Measurements from ENCODE around the gene TMEM9B. TPM values are rescaled to one million over a fixed set of nuclear protein-coding genes. Genes with fewer than 3 reads are reported as not detected.

Gene TMEM9B
- total and polyA plus RNA-seq, 9 of the 15 experiments (the other 6 are each of a cell fraction or from before 2014, with no cell fraction given) = 7.7 to 20.0 (median 14.0) TPM

- TF ChIP-seq CLOCK (CRISPR knock-in tag; IDR thresholded peaks at IDR 0.05; ENCODE audit: borderline replicate concordance) (no peak), TAF9B (IDR thresholded peaks at IDR 0.05; ENCODE audit: partially characterized antibody) (peak; percentile 33), HMBOX1 (IDR thresholded peaks at IDR 0.05) (peak; percentile 81), PTTG1 (tag; IDR thresholded peaks at IDR 0.05; ENCODE audit: low read depth) (no peak), PHTF2 (CRISPR knock-in tag; IDR thresholded peaks at IDR 0.05) (no peak), SAP30 (IDR thresholded peaks at IDR 0.05; ENCODE audit: borderline replicate concordance, insufficient read depth, low read depth, low read length, poor library complexity, severe bottlenecking) (peak; percentile 3), GMEB1 (CRISPR knock-in tag; IDR thresholded peaks at IDR 0.05) (no peak), ZBTB43 (CRISPR knock-in tag; IDR thresholded peaks at IDR 0.05) (no peak), BRF2 (IDR thresholded peaks at IDR 0.05; ENCODE audit: borderline replicate concordance, insufficient read depth, insufficient read length) (no peak), FOS (IDR thresholded peaks at IDR 0.05; ENCODE audit: extremely low read depth, insufficient read length) (peak; percentile 54), HINFP (tag; conservative IDR thresholded peaks at IDR 0.05; ENCODE audit: low read depth) (no peak), DMBX1 (CRISPR knock-in tag; IDR thresholded peaks at IDR 0.05; ENCODE audit: borderline replicate concordance) (0 out of 2 replicates have a peak, but pooled peaks have one; percentile 51), PTRF (tag; IDR thresholded peaks at IDR 0.05) (no peak), SMARCC2 (IDR thresholded peaks at IDR 0.05; ENCODE audit: low read depth) (peak; percentile 96), NELFE (IDR thresholded peaks at IDR 0.05; ENCODE audit: insufficient read depth, insufficient read length) (no peak), ARID2 (IDR thresholded peaks at IDR 0.05) (no peak)
Observed at GRCh38 chr11:8988329-8989234, 24.3 kb upstream of the TMEM9B start (continued).

All from K562 (cell line).